GM21360 (cell line): ENCODE data around the gene SMIM13.
"Not testable (repeated sequence)": the region's sequence is repeated elsewhere in the genome, so short reads cannot be mapped to it uniquely, and the experiment has no call there.

Source experiments
- ATAC-seq: cut with Tn5 transposase; IDR thresholded peaks from one replicate; pipeline ENCODE4 v1.9.1; 2021; ENCODE audit warnings: mild to moderate bottlenecking, moderate library complexity; ENCODE audit not compliant: unreplicated experiment

The SMIM13 gene

DNA sequence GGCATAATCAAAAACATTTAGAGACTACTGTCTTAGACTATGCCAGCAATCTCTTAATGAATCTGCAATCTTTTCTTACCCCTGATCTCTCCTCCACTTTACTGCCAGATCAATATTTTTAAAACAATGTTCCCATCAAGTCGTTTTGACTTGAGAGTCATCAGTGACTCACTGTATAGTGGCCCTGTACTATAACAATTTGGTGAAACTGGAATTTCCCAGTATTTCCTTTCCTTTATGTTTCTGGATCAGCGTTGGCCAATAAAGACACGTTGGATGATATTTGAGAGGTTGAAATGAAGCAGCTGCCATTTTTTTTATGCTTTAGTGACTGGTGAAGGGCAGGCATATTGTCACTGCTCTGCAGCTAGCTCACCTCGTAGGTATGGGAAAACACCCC is 10.1 kb upstream of the SMIM13 start:
- no peak for ATAC-seq

- no peak for ATAC-seq
Measured at GRCh38 chr6:11083956-11084355, 9.7 kb upstream of the SMIM13 start.

DNA sequence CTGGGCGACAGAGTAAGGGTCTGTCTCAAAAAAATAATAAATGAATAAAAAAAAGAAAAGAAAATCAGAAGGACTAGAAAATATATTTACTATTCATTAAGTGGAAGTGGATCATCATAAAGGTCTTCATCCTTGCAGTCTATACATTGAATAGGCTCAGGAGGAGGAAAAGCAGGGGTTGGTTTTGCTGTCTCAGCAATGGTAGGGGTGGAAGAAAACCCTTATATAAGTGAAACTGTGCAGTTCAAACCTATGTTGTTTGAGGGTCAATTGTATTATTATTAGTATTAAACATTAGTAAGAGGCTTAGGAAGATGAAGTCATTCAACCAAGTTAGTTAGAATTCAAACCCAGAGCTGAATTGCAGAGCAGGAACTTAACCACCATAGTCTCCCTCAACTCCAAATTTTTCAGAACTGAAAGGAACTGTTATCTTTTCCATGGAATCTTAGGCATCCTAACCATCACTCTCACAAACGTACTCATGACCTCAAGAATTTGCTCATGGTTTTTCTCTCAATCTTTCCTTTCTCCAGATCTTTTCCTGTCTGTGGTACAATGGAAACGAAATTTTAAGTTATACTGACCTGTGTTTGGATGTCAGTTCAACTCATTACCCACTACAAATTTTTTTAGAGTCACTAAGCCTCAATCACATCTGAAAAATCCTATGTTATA is 7.7 kb upstream of the SMIM13 start:
- no peak for ATAC-seq

DNA sequence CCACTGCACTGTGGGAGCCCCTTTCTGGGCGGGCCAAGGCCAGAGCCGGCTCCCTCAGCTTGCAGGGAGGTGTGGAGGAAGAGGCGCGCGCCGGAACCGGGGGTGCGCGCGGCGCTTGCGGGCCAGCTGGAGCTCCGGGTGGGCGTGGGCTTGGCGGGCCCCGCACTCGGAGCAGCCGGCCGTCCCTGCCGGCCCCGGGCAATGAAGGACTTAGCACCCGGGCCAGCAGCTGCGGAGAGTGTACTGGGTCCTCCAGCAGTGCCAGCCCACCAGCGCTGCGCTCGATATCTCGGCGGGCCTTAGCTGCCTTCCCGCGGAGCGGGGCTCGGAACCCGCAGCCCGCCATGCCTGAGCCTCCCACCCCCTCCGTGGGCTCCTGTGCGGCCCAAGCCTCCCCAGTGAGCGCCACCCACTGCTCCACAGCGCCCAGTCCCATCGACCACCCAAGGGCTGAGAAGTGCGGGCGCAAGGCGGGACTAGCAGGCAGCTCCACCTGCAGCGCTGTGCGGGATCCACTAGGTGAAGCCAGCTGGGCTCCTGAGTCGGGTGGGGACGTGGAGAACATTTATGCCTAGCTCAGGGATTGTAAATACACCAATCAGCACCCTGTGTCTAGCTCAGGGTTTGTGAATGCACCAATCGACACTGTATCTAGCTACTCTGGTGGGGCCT is 6.4 kb upstream of the SMIM13 start:
- not testable (repeated sequence) for ATAC-seq

DNA sequence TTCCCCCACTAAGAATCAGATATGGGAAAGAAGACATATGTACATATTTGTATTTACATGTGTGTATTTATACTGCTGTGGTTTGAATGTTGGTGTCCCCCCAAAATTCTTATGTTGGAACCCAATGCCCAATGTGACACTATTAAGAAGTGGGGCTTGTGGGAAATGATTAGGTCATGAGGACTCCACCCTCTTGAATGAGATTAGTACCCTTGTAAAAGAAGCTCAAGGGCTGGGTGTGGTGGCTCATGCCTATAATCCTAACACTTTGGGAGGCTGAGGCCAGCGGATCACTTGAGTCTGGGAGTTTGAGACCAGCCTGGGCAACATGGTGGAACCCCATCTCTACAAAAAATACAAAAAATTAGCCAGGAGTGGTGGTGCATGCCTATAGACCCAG is 3.9 kb upstream of the SMIM13 start:
- ATAC-seq: no peak

DNA sequence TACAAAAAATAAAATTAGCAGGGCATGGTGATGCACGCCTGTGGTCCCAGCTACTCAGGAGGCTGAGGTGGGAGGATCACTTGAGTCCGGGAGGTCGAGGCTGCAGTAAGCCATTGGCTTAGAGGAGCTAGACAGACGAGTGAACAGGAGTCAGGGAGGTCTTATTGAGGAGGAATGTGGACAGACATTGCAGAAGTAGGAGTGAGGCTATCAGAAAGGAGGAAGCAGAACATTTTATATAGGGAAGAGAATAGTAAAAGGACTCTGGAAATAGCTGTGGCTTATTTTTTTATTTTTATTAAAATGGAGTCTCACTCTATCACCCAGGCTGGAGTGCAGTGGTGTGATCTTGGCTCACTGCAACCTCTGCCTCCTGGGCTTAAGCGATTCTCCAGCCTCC is 2.5 kb upstream of the SMIM13 start:
- ATAC-seq: not testable (repeated sequence)

- ATAC-seq: peak; percentile 29
Measured at GRCh38 chr6:11092668-11093375, 812 bp upstream of the SMIM13 start.

DNA sequence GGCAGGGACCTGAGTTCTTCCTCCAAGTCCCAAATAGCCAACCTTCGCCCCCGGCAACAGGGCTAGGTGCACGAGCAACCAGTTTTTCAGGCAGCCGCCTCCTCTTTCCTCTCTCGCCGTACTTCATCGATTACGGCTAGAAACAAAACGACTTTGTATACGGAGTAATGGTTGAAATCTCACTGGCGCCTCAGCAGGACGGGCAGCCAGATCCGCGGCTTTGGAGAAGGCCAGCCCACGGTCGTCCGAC is 333 bp upstream of the SMIM13 start:
- ATAC-seq: peak; percentile 18

GRCh38 chr6:11094411-11094851 is 797 bp downstream of the SMIM13 start:
- ATAC-seq: peak; percentile 33

DNA sequence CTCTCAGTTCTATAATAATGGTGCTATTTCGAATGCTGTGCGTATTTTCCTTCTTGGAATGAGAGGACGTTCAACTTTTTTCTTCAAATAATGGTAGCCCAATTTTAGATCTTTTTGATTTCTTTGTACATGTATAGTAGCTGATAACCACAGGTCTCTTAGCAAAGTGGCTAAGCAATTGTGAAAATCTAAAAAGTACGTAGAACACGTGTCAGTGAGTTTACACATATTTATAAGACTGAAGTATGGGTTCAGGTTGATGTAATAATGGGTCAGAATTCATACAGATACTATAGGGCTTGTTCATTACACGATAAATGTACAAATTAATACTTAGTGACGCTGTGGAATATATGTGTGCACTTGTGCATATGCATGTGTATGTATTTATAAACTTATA is 1.3 kb downstream of the SMIM13 start:
- ATAC-seq: no peak

DNA sequence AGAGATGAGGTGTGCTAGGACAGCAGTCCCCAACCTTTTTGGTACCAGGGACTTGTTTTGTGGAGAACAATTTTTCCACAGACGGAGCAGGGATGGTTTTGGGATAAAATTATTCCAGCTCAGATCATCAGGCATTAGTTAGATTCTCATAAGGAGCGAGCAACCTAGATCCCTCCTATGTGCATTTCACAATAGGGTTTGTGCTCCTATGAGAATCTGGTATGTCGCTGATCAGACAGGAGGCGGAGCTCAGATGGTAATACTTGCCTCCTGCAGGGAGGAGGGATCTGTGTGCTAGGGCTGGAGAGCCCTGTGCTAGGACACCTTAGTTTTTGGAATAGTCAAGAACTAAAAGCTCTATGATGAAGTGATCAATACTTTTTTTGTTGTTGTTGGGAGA is 2.5 kb downstream of the SMIM13 start:
- no peak for ATAC-seq

- no peak for ATAC-seq
Measured at GRCh38 chr6:11097476-11097875, 3.8 kb downstream of the SMIM13 start.

GRCh38 chr6:11098004-11098403 is 4.4 kb downstream of the SMIM13 start:
- ATAC-seq: no peak

DNA sequence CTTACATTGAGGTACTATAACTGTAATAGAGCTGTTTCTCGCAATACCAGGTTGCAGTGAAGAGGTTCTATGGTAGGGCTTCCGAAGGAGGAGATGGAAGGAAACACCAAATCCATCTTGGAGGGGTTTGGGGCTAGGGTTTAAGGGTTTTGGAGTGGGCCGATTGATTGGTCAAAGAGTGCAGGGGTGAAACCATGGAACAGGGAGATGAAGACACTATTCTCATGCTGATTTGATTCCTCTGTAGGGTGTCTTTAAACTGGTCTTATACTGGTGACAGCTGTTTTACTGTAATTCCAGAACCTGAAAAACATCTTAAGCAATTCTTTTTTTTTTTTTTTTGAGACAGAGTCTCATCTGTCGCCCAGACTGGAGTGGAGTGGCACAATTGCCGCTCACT is 7.8 kb downstream of the SMIM13 start:
- no peak for ATAC-seq

- ATAC-seq: no peak
Measured at GRCh38 chr6:11103065-11103464, 9.4 kb downstream of the SMIM13 start.

DNA sequence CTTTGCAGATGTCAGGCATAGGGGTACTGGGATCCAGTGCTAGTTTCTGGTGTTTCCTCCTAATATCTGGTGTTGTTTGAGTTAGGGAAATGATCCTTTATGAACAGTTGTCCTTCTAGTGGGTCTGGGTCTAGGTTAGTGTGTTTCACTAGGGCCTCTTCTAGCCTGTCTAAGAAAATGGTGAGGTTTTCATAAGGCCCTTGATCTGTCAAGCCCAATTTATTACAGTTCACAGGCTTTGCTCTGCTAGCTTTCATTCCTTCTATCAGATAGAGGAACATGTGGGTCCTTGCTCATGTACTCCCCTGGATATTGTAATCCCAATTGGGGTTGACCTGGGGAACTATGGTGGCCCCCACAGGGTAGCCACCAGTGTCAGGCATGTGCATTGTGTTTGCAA is 15.1 kb downstream of the SMIM13 start:
- ATAC-seq: no peak

DNA sequence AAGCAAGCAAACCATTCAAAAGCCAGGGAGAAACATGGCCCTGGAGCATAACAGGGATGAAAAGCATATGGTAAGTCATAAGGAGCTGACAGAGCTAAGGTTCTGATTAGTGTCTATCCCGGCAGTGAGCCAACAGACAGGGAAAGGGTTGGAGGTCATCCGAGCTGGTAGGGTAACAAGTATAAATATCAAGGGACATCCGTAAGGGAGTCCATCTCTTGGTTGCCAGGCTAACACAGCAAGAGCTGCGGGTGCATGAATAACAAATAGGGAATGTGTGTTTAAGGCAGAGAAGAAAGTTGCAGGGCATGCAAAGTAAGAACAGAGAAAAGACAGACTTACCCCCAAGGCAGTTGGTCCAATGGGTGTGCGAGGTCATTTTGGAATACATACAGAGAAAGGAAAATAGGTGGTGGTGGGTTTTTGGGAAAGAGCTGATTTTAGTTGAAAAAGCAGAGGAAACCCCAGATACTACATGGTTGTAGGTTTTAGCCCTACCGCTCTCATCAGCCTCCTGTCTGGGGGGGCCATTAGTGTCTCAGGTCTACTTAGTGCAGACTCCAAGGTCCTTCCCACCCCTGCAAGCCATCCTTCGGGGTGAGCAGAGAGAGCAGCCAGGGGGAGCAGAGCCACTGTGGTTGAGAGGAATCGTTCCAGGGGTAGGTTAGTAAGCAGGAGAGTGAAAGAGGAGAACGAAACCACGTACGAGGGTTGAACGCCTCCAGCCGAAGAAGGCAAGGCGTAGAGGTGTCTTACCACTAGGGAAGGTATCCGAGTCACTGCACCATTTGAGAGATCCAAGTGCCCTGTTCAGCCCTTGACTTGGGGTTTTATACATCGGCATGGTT is 17.5 kb downstream of the SMIM13 start, which contains the start of gene ERVFRD-1:
Gene ERVFRD-1, minus strand, starts transcription at position 805 of the 848 bp plus-strand sequence. CDS start 6,415 bp downstream, outside the sequence.
- no peak for ATAC-seq

- no peak for ATAC-seq
Measured at GRCh38 chr6:11111769-11112437, 18.3 kb downstream of the SMIM13 start.

DNA sequence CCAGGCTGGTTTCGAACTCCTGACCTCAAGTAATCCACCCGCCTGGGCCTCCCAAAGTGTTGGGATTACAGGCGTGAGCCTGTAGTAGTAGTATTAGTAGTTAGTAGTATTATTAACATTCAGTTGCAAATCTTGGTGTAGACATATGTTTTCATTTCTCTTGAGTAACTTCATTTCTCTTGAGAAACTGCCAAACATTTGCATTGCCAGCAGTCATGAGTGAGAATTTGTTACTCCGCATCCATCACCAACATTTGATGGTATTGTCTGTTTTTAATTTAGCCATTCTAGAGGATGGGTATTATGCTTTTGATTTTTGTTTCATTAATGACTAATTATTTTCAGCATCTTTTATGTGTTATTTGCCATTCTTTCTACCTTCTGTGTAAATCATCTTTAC is 19.4 kb downstream of the SMIM13 start:
- ATAC-seq: no peak

DNA sequence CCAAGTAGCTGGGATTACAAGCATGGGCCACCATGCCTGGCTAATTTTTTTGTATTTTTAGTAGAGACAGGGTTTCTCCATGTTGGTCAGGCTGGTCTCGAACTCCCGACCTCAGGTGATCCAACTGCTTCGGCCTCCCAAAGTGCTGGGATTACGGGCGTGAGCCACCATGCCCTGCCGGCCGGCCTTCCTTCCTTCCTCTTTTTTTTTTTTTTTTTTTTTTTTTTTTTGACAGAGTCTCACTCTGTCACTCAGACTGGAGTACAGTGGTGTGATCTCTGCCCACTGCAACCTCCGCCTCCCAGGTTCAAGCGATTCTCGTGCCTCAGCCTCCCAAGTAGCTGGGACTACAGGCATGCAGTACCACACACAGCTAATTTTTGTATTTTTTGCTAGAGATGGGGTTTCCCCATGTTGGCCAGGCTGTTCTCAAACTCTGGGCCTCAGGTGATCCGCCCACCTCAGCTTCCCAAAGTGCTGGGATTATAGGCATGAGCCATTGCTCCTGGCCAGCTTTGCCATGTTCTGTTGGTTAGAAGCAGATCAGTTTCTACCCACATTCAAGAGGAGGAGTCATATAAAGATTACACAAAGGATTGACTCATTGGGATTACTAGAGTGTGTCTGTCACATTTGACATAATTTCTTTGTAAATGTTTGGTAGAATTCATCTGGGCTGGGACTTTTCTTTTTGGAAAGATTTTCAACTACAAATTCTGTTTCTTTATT is 22.3 kb downstream of the SMIM13 start:
- ATAC-seq: peak; percentile 62
